Stimulated activated CD4-positive, alpha-beta T cell treated with anti-CD3 and anti-CD28 coated beads, Interleukin-1b, Interleukin-23, amount 100 ng/mL, for 1 hour (primary cell): ENCODE data around the gene ERFE.

Experiments used
- DNase-seq, 2 donors: peaks; one replicate each; pipeline ENCODE4 v3.0.0-alpha.2; 2020; ENCODE audit warnings: low read depth in 2 of 2

The ERFE gene

DNA sequence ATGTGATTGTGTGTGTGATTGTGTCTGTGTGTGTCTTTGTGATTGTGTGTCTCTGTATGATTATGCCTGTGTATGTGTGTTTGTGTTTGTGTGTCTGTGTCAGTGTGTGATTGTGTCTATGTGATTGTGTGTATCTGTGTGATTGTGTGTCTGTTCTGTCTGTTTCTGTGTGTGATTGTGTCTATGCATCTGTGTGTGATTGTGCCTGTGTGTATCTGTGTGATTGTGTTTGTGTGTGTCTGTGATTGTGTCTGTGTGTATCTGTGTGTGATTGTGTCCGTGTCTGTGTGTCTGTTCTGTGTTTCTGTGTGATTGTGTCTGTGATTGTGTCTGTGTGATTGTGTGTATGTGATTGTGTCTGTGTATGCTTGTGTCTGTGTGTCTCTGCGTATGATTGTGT is 32.4 kb upstream of the ERFE start:
- DNase-seq, result no peak

- no peak for DNase-seq
These were observed 32.0 kb upstream of the ERFE start for GRCh38 chr2:238126775-238127164.

DNA sequence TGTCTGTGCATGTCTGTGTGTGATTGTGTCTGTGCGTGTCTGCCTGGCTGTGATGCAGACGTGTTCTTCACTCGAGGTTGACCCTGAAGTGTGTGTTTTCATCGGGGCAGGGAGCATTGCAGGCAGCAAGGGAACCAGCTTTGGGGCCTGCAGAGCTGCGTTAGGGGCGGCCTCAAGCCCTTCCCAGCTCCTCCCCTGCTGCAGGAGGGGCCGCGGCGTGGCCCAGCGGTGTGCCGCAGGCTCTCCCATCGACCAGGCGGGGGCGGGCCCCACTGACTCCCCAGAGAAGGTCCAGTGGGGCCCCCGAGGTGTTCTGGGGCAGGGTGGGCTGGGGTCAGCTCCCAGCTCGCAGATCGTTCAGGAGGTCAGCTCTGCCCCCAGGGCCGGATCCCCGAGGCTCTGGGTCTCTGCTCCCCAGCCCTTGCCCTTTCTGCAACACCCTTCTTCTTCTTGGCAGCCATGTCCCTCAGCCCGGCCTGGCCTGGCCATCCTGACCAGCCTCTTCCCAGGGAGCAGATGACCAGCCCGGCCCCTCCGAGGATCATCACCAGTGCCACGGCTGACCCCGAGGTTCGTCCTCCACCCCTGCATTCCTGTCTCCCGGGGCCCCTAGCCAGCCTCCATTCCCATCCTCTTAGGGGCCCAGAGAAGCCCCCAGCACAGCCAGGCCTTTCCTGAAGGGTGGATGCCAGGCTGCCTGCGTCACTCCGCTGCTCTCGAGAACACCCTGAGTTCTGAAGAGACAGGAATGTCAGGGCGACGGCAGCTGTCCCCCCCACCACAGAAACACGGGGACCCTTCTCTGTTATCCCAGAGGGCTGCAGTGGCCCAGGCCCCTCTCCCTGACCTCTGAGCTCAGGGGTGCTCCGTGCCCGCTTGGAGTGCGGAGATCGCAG is 31.4 kb upstream of the ERFE start:
- DNase-seq, result no peak

- no peak for DNase-seq
These were observed 30.7 kb upstream of the ERFE start for GRCh38 chr2:238128061-238128440.

DNA sequence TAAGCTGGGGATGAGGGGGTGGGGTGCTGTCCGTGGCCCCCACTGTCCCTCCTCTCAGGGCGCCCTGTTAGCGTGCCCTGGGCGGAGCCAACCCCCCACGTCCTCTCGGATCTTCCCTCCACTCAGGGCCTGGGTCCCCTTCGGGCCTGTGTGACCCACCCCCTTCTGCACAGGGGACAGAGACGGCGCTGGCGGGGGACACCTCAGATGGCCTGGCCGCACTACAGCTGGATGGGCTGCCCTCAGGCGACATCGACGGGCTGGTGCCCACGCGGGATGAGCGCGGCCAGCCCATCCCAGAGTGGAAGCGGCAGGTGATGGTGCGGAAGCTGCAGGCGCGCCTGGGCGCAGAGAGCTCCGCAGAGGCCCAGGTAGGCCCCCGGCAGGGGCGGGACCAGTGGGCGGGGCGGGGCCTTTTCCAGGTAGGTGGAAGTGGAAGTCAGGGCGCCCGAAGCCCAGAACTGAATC is 30.2 kb upstream of the ERFE start:
- no peak for DNase-seq

GRCh38 chr2:238129166-238130010 is 29.4 kb upstream of the ERFE start:
- DNase-seq, result no peak

DNA sequence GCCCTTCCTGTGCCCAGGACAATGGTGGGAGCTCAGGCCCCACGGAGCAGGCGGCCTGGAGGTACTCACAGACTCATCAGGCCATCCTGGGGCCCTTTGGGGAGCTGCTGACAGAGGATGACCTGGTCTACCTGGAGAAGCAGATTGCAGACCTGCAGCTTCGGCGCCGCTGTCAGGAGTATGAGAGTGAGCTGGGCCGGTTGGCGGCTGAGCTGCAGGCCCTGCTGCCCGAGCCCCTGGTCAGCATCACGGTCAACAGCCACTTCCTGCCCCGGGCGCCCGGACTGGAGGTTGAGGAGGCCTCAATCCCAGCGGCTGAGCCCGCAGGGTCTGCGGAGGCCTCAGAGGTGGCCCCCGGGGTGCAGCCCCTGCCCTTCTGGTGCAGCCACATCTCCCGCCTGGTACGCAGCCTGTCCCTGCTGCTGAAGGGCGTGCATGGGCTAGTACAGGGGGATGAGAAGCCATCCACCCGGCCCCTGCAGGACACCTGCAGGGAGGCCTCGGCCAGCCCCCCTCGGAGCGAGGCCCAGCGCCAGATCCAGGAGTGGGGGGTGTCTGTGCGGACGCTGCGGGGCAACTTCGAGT is 28.6 kb upstream of the ERFE start:
- DNase-seq, result no peak

DNA sequence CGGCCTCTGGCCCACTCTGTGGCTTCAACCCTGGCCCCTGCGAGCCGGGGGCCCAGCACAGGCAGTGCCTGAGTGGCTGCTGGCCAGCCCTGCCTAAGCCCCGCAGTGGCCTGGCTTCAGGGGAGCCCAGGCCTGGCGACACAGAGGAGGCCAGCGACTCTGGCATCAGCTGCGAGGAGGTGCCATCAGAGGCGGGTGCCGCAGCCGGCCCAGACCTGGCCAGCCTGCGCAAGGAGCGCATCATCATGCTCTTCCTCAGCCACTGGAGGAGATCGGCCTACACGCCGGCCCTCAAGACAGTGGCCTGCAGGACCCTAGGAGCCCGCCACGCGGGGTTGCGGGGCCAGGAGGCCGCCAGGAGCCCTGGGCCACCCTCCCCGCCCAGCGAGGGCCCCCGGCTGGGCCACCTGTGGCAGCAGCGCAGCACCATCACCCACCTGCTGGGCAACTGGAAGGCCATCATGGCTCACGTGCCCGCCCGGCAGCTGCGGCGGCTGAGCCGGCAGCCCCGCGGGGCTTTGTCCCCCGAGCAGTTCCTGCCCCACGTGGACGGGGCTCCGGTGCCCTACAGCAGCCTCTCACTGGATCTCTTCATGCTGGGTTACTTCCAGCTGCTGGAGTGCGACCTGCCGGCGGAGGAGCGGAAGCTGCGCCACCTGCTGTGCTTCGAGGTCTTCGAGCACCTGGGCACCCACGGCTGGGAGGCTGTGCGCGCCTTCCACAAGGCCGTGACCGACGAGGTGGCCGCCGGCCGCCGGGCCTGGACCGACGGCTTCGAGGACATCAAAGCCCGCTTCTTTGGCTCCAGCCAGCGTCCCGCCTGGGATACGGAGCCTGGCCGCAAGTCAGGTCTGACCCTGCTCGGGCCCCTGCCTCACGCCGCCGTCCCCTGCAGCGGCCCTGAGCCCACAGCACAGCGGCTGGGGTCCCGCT is 27.8 kb upstream of the ERFE start:
- no peak for DNase-seq

DNA sequence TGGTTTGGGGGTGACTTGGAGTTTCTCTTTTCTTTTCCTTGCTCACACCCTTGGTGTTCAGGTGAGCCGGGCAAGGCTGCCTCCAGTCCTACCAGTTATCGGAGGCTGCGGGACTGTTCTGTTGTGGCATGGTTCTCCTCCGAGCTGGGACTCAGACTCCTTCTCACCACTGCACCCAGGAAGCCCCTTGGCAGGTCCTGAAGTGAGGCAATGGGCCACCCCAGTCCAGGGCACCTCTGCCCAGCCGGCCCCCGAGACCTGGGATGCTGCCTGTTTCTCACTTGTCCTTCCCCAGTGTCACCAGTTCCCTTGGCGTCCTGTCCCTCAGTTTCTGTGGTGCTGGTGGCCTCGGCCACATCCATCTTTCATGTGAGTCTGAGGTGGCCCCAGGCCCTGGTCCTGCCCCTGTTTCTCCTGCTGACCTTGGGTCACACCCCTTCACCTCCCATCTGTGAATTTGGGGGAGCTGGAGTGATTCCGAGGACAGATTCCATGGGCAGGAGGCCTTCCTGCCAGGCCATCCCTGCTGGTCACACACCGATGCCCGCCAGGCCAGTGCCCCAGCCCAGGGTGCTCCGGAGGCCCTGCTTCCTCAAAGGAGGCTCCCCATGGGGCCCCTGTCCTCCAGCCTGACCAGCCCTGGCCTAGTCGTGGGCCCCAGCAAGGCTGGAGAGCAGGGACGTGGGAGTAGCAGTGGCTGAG is 26.9 kb upstream of the ERFE start:
- DNase-seq, result no peak

DNA sequence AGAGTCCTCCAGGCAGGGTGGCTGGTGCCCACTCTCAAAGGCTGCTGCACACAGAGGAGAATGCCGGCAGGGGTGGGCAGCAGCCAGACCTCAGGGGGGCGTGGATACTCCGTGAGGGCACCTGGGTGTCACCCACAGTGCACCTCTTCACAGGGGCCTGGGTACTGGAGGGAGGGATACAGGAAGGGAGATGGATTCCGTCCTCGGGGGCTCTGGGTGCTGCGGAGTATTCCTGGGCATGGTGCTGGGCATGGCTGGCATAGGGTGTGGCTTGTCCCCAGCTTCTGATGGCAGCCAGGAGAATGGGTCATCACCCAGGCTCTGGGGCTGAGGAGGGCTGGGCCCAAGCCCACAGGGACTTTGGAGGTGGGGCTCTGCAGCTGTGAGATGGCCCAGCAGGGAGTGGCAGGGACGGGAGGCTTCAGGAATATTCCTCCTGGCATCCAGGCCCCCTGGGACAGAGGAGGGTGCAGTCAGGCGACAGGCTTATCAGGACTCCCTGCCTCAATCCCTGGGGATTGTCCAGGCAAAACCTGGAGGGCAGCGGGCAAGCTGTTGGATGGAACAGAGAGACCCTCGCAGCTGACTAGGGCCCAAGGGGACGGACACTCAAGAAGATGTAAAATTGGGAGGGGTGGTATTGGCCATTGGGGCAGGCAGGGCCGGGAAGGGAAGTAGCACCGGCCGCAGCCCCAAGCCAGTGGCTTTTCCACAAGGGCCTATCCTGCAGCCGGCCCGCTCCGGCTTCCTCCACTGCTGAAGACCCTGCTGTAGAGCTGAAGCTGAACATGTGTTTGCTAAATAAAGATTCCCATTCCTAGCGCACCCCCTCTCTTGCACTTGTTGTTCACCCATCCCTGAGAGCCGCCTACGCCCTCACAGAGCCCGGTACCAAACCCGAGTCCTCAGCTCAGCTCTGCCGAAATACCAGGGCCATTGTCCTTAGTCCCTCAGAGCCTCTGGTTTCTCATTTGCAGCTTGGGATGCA is 26.0 kb upstream of the ERFE start:
- DNase-seq, result no peak

DNA sequence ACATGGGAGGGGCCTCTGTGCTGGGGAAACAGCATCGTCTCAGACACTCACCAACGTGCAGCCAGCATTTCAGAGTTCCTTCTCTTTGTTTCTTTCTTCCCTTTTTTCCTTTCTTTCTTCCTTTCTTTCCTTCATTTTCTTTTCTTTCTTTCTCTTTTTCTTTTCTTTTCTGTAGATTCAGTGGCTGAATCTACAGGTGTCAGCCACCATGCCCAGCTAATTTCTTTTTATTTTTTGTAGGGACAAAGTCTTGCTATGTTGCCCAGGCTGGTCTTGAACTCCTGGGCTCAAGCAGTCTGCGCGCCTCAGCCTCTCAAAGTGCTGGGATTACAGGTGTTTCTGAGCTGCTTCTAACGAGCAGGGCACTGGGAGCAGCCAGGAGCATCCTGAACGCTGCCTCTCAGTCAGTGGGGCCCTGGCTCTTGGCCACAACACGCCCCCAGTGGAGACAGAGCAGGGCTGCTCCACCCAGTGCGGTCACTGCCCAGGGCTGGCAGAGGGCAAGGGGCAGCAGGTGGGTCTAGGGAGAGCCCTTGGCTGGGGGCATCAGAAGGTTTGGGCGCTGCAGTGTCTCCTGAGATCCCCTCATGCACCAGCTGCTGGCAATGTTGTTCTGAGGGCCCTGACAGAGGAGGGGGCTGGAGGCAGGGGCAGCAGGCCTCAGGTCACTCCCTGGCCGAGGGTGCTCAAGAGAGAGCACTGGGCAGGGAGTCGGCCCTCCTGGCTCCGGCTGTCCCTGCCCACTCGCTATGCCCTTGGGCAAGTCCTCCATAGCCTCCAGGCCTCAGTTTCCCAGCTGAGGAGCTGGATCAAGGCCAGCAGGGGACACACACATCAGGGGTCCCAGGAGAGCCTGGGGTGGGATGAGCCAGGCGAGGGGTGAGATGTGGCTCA is 25.0 kb upstream of the ERFE start:
- DNase-seq, result no peak

DNA sequence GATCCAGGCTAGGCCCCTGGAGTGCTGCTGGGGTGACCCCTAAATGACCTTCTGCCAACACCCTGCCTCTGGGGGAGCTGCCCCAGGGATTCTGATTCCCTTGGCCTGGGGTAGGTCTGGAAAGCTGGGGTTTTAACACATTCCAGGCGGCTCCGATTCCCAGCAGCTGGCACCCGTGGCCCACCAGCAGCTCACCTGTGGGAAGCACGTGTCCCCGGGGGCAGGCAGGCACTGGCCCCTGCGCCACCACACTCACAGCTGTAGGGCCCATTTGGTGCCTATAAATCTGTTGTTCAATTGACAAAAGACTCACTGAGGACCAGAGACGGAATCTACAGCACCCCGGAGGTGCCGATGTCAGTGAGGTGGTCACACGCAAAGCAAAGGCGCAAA is 24.4 kb upstream of the ERFE start:
- no peak for DNase-seq

DNA sequence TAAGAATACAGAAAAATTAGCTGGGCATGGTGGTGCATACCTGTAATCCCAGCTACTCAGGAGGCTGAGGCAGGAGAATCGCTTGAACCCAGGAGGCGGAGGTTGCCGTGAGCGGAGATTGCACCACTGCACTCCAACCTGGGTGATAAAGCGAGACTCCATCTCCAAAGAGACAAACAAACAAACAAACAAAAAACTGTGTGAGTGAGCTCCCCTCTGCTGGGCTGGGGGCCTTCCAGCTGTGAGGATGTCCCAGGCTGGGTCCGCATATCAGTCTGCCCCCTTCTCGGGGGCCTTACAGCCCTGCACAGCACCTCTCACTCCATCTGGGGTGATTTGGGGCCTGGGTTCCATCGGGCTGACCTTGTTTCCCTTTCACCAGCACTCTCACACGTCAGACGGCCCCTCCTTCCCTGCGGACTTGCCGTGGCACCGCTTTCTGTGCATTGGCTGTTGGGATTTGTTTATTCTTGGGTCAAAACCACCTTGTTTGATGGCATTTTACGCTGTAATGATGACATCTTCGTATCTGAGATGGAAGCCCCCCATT is 23.1 kb upstream of the ERFE start:
- DNase-seq, result no peak

DNA sequence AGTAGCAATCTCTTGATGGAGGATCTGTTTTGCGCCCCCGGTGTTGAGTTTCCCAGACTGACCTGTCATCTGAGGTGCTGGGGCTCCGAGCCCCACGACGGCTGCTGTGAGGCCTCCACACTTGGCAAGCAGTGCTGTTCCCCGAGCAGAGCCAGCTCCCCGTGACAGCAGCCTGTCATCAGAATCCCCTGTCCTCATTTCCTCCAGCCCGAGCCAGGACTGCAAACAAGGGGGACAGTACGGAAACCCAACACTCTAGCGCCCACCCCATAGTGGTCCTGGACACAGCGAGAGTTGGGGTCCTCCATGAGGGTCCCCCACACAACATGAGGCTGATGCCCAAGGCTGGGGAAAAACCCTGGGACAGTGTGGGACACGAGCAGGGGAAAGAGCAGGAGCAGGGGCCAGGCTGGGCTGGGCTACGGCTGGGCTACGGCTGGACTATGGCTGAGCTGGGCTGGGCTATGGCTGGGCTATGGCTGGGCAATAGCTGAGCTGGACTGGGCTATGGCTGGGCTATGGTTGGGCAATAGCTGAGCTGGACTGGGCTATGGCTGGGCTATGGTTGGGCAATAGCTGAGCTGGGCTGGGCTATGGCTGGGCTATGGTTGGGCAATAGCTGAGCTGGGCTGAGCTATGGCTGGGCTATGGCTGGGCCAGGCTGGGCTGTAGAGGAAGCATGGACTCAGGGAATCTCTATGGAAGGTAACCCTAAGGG is 21.8 kb upstream of the ERFE start:
- no peak for DNase-seq

DNA sequence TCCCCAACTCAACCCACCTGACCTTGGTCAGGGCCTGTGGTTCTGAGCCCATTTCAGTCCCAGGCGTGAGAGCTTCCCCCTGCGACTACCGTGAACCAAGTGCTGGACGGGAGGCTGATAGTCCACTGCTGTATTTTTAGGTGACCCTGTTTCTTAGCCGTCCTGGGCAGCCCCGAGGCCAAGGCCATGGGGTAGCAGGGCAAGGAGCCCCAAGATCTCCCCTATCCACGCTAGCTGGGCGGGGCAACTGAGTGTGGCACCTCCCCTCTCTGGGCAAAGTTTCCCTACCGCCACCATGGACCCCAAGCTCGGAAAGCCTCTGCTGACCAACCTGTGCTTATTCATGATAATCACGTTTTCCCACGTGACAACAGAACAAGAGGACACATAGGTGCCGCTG is 20.9 kb upstream of the ERFE start:
- DNase-seq, result no peak

- DNase-seq, result no peak
These were observed 20.2 kb upstream of the ERFE start, which contains the start of gene KLHL30 for GRCh38 chr2:238138331-238139195. Gene KLHL30, plus strand, starts transcription at chr2:238138668. Its CDS starts 2,087 bp downstream, at chr2:238140755.
